Liver (tissue), 3 donors: ENCODE results near the gene ARHGAP28.

Source experiments
- ATF3 ChIP-seq: IDR thresholded peaks from 2 replicates; pipeline ENCODE4 v1.6.1; 2016; ENCODE audit warnings: antibody characterized with exemption
- CTCF ChIP-seq: fragments of 150-350 bp; IDR thresholded peaks from 2 replicates; pipeline ENCODE4 v1.5.1; 2017; ENCODE audit warnings: improper control_type of control experiment, low read depth, low read length; ENCODE audit not compliant: missing input control
- EGR1 ChIP-seq, 2 donors: IDR thresholded peaks; 2 replicates each; pipeline ENCODE4 v1.6.1; 2016 to 2018; ENCODE audit warnings: antibody characterized with exemption in 2 of 2, low read depth in 2 of 2
- MAX ChIP-seq: IDR thresholded peaks from 2 replicates; pipeline ENCODE4 v1.6.1; 2016; ENCODE audit warnings: antibody characterized with exemption
- REST ChIP-seq: IDR thresholded peaks from 2 replicates; pipeline ENCODE4 v1.6.1; 2016; ENCODE audit warnings: antibody characterized with exemption, mild to moderate bottlenecking
- SP1 ChIP-seq: IDR thresholded peaks from 2 replicates; pipeline ENCODE4 v1.6.1; 2018; ENCODE audit warnings: antibody characterized with exemption, mild to moderate bottlenecking
- TAF1 ChIP-seq: conservative IDR thresholded peaks from 2 replicates; pipeline ENCODE4 v1.6.1; 2016; ENCODE audit warnings: antibody characterized with exemption, mild to moderate bottlenecking
- donor health status: healthy.
- donor health status: healthy.

GRCh38 chr18:6956495-6956894 lies 227.0 kb downstream of the ARHGAP28 start:
- TF ChIP-seq REST (no peak), CTCF (no peak), SP1 (no peak), EGR1 (IDR thresholded peaks at IDR 0.05; ENCODE audit: low read depth in 2 of 2) (no peak), TAF1 (no peak), MAX (no peak), ATF3 (no peak)
